GM12865 (cell line): ENCODE results near the gene DAD1.

ENCODE experiments used
- DNase-seq: peaks from one replicate; pipeline ENCODE4 v3.0.0; 2010; ENCODE audit warnings: low read depth
- H3K4me3 ChIP-seq: 2 replicates; pipeline ENCODE4 v1.5.1; 2011; ENCODE audit warnings: mild to moderate bottlenecking, low read depth, low read length, control low read depth
- TF ChIP-seq, protein P1 (sequence below): IDR thresholded peaks from 2 replicates; pipeline ENCODE4 v1.5.1; 2011; ENCODE audit warnings: low read length, control low read depth, low read depth, inconsistent platforms; ENCODE audit not compliant: insufficient read depth; ENCODE audit errors: missing control alignments

The DAD1 gene

DNA sequence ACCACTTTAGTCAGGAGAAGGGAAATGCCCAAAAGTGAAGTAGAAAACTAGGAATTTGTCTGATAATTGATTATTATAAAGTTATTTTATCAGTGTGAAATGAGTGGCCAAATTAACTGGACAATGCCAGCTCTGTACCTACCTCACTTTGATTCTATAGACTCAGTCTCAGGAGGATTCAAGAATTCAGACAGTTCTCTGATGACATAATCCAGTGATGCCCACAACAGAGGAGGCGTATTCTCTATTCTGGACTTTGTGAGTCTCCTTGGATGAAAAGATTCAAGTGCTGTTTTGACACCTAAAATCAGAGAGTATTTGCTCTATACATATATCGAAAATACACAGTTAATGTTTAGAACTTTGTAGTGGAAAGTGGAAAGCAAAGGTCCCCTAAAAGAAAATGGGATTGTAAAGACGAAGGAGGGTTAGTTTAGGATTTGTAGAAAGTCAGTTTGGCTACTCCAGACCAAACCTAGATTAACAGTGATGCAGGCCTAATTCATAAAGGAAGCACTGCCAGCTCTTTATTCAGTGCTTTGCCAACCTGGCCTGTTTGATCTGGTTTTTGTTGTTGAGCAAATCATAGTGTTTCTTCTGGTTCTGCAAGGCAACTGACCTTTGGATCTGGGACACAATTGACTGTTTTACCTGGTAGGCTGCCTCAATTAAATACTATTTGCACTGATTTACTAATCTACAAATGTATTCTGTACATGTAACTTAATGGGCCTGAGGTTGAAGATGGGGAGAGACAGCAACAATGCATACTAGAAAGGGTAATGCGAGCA lies 67.4 kb downstream of the DAD1 start:
- no peak overlapping the region for H3K4me3 ChIP-seq
- TF ChIP-seq, protein P1, sequence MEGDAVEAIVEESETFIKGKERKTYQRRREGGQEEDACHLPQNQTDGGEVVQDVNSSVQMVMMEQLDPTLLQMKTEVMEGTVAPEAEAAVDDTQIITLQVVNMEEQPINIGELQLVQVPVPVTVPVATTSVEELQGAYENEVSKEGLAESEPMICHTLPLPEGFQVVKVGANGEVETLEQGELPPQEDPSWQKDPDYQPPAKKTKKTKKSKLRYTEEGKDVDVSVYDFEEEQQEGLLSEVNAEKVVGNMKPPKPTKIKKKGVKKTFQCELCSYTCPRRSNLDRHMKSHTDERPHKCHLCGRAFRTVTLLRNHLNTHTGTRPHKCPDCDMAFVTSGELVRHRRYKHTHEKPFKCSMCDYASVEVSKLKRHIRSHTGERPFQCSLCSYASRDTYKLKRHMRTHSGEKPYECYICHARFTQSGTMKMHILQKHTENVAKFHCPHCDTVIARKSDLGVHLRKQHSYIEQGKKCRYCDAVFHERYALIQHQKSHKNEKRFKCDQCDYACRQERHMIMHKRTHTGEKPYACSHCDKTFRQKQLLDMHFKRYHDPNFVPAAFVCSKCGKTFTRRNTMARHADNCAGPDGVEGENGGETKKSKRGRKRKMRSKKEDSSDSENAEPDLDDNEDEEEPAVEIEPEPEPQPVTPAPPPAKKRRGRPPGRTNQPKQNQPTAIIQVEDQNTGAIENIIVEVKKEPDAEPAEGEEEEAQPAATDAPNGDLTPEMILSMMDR: no peak
- no peak for DNase-seq

DNA sequence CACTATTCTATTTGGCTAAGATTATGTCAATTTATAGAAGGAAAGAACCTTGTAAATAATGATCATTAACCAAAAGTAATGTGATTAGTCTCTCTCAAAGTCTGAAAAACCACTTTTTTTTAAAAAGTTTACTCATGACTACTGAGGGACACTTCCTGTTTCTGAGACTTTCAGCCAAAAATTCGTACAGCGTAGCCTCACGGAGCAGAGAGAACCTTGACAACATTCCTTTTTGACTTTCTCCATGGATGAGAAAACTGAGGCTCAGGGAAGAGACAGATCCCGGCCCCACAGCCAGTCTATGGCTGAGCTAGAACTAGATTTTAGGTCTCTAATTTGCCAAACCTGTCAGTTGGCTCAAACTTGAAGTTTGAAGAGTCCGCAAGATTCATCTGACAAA lies 68.2 kb downstream of the DAD1 start:
- TF ChIP-seq, protein P1: no peak
- DNase-seq: no peak
- no peak overlapping the region; the same call in 1 of the 2 replicates for H3K4me3 ChIP-seq

DNA sequence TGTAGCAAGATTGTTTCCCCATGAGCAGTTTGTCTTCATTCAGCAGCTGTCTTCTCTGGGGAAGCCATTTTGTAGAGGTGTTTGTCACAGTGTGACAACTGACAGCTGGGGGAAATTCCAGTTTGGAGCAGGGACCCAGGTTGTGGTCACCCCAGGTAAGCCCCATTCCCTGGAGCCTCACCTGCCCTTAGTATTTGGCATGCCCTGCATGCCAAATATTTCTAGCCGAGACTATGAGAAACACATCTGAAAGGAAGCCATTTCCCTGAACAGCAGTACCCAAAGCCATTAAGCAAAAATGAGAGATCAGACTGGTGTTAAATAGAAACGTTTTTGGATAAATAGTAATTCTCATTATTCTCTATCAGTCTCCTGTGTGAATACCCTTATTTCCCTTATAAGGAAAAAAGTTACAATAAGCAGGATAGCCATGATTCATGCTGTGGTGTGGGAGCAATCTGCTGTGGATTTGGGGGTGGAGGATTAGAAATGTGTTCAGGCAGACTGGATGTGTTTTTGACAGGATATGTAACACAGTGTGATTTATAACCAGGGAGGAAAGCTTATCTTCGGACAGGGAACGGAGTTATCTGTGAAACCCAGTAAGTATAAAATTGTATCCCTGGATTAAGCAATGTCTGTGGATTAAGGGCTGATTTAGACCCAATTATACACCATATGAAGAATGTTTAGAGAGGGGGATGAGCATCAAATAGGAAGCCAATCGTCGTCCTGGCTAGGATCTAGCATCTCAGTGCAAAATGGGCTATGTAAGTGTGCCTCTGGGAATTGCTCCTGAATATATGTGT lies 68.9 kb downstream of the DAD1 start:
- no peak for DNase-seq
- H3K4me3 ChIP-seq: peak overlapping the region; percentile 7; the same call in 1 of the 2 replicates
- TF ChIP-seq, protein P1: no peak

DNA sequence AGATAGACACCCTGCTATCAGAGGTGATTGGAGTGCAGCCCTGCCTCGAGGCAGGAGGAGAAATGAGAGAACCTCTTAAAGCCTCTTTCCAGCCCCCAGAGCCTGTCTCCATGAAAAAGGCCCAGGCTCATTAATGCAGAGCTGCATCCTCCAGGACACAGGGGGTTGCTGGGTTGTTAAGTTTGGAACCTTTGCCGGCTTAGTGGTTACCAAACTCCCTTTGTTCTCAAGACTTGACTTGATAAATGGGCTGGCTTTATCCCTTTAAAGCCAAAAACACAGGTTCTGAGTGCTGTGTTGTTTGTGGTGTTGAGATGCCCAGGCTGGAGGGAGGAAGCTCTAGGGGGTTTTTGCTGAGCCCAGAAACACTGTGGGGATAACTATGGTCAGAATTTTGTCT lies 71.0 kb downstream of the DAD1 start:
- no peak for DNase-seq
- H3K4me3 ChIP-seq: no peak overlapping the region
- TF ChIP-seq, protein P1: no peak

DNA sequence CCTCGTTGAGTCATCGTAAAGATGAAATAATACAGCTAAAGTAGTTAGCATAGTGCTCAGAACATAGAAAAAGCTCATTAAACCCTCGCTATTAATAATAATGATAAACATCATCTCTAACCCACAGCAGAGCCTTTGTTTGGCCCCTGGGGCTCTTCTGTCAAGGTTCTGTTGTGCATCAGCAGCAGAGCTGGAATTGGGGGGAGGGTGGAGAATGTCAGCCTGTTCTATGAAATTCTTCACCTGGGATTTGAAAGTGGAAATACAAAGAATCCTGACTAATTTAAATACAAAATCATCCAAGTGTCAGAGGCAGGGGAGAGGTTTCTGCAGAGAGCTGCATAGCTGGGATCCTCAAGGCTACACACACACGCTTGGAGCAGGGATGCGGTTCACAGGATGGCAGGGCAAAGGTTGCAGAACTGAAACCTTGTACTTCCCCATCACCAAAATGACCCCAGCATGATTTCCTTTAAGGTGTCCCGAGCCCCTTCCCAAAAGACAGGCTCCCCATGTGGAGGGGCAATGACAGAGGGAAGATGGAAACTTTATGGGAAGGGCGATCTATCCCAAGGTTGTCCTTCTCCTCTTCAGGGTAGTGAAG lies 71.8 kb downstream of the DAD1 start:
- TF ChIP-seq, protein P1: no peak
- DNase-seq: no peak
- peak overlapping the region; percentile 2; the same call in 1 of the 2 replicates for H3K4me3 ChIP-seq

DNA sequence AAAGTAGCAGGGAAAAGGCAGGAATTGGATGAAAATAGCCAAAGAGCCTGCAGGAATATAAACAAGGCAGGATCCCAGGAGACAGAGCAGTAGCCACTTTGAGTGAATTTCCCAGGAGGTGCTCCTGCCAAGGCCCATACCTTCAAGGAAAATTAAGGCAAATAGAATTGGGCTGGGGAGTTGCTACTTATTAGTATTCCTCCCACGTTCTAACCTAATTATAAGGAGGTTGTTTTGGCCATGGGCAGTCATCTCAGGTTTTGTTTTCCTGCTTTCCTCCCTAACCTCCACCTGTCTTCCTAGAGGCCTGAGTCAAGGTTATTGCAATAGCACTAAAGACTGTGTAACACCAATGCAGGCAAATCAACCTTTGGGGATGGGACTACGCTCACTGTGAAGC lies 73.1 kb downstream of the DAD1 start:
- TF ChIP-seq, protein P1: no peak
- DNase-seq: no peak
- H3K4me3 ChIP-seq: peak overlapping the region; percentile 27
